ENCODE results near the gene FAM83D. TPM values are rescaled to one million over a fixed set of nuclear protein-coding genes. Genes with fewer than 3 reads are reported as not detected.

FAM83D gene
- total RNA-seq, 1 experiment from 2014 or later: 48.1 TPM

- peaks cover 4 to 11% (median 6%) of the 10 kb centered on the region in 3 experiments; a peak in 5 of 7 replicates for H3K36me3 Mint-ChIP-seq (ENCODE audit: insufficient read depth in 1 of 3, low read depth in 3 of 3)
- no peaks in the 10 kb centered on the region; the same call in 1 of the 2 replicates for H3K4me1 ChIP-seq (ENCODE audit: insufficient read depth, low read length)
- H2BK120ac ChIP-seq (ENCODE audit: low read depth, low read length, poor library complexity, severe bottlenecking): no peak overlapping the region
- peak overlapping the region; percentile 17 for H2BK5ac ChIP-seq (ENCODE audit: insufficient read length, low read length)
- H2BK12ac ChIP-seq (ENCODE audit: insufficient read length, low read depth, low read length): peak overlapping the region; percentile 43
- peak overlapping the region; percentile 97 for H3K9ac ChIP-seq (ENCODE audit: extremely low read depth, insufficient read length, low read length)
- peak overlapping the region; percentile 99; a peak in 6 of 7 replicates for H3K27ac Mint-ChIP-seq
- H3K27ac ChIP-seq (ENCODE audit: insufficient read length, low read depth, low read length): peak overlapping the region; percentile 55
- no peak overlapping the region for H2AFZ ChIP-seq (ENCODE audit: low read length)
- peak overlapping the region; percentile 87 for H3K4me2 ChIP-seq (ENCODE audit: insufficient read depth, insufficient read length, low read length)
- H3K27me3 ChIP-seq (ENCODE audit: insufficient read depth, low read length): no peaks in the 10 kb centered on the region
- no peak overlapping the region for H3K18ac ChIP-seq (ENCODE audit: insufficient read length, low read depth, low read length)
- WGBS (ENCODE audit: extremely low coverage, insufficient read length, low lambda C conversion rate): no CpG with 5 or more reads among the region's 5 CpGs
- H3K4ac ChIP-seq (ENCODE audit: low read depth, low read length): no peak overlapping the region
- H3K4me1 Mint-ChIP-seq: peaks cover 21 to 29% of the 10 kb centered on the region in 2 experiments
- H4K91ac ChIP-seq (ENCODE audit: insufficient read length, low read depth, low read length): no peak overlapping the region
- no peak overlapping the region for H2AK5ac ChIP-seq (ENCODE audit: insufficient read length, low read length)
- H4K20me1 ChIP-seq (ENCODE audit: control insufficient read depth, insufficient read depth, insufficient read length): no peaks in the 10 kb centered on the region
- 0 out of 2 replicates have a peak overlapping the region, but pooled peaks have one; percentile 94 for H3K14ac ChIP-seq (ENCODE audit: insufficient read depth, low read length)
- H2BK20ac ChIP-seq (ENCODE audit: low read depth, low read length, poor library complexity, severe bottlenecking): no peak overlapping the region
- H3K23me2 ChIP-seq (ENCODE audit: insufficient read length, low read depth, low read length, poor library complexity, severe bottlenecking): no peaks in the 10 kb centered on the region
- no peak for TF ChIP-seq CTCF (conservative IDR thresholded peaks at IDR 0.05)
- H3K9me3 Mint-ChIP-seq: no peaks in the 10 kb centered on the region; a peak in 1 of 5 replicates
- H3T11ph ChIP-seq (ENCODE audit: low read length): no peak overlapping the region
- H3K56ac ChIP-seq (ENCODE audit: insufficient read length, low read depth, low read length): peak overlapping the region; percentile 88
- peak overlapping the region; percentile 85 for H4K5ac ChIP-seq (ENCODE audit: insufficient read length, low read depth, low read length)
- H3K27me3 Mint-ChIP-seq (ENCODE audit: low read depth): no peaks in the 10 kb centered on the region
- H3K79me2 ChIP-seq (ENCODE audit: insufficient read depth, low read length): peaks cover 9% of the 10 kb centered on the region; the same call in 1 of the 2 replicates
- H3K4me3 Mint-ChIP-seq: peak overlapping the region; percentile 95 to 99
- no peaks in the 10 kb centered on the region for H3K9me3 ChIP-seq (ENCODE audit: control insufficient read depth, low read depth, low read length)
- no peak overlapping the region for H3K23ac ChIP-seq (ENCODE audit: insufficient read length, low read depth, low read length)
- no peak overlapping the region for H4K8ac ChIP-seq (replicated peaks; ENCODE audit: insufficient read length, low read depth, low read length)
- DNase-seq: no peak
- peaks cover 3% of the 10 kb centered on the region for H3K79me1 ChIP-seq (ENCODE audit: insufficient read depth, low read depth, low read length, poor library complexity, severe bottlenecking)
- no peak overlapping the region for H2BK15ac ChIP-seq (ENCODE audit: low read depth, low read length)
Measured at GRCh38 chr20:38962928-38963401, 36.7 kb downstream of the FAM83D start.
